Natural killer cell (primary cell): ENCODE data around the gene PLCB3. TPM values are rescaled to one million over a fixed set of nuclear protein-coding genes. Genes with fewer than 3 reads are reported as not detected.

Experiments used
- ATAC-seq, 3 donors: fragments of 150-1000 bp in 2 of 3; fragments of 200-7000 bp in 1 of 3; cut with Tn5 transposase; 1 replicate in 1 of 3; 2 replicates in 2 of 3; pipeline ENCODE4 v1.10.0; 2021; ENCODE audit warnings: mild to moderate bottlenecking in 2 of 3, moderate library complexity in 2 of 3
- DNase-seq, 2 donors: peaks; one replicate each; pipeline versions ENCODE4 v3.0.0 to v3.0.0-alpha.2; 2013 to 2021; ENCODE audit warnings: mixed read lengths in 1 of 2
- H3K27ac ChIP-seq: one replicate; pipeline ENCODE4 v1.5.1; 2013; ENCODE audit warnings: mild to moderate bottlenecking, low read length
- H3K27me3 ChIP-seq: one replicate; pipeline ENCODE4 v1.6.1; 2013; ENCODE audit warnings: low read length; ENCODE audit not compliant: control insufficient read depth, insufficient read depth
- H3K36me3 ChIP-seq: one replicate; pipeline ENCODE4 v1.6.1; 2013; ENCODE audit warnings: low read length; ENCODE audit not compliant: control insufficient read depth, insufficient read depth
- H3K4me1 ChIP-seq: one replicate; pipeline ENCODE4 v1.6.1; 2013; ENCODE audit warnings: low read length; ENCODE audit not compliant: control insufficient read depth, insufficient read depth
- H3K4me3 ChIP-seq: one replicate; pipeline ENCODE4 v1.5.1; 2013; ENCODE audit warnings: low read length
- H3K9me3 ChIP-seq: one replicate; pipeline ENCODE4 v1.6.1; 2013; ENCODE audit warnings: low read length; ENCODE audit not compliant: control insufficient read depth, insufficient read depth
- H3K27ac Mint-ChIP-seq, 2 donors: one replicate each; pipeline ENCODE4 v1.8.0; 2022; ENCODE audit warnings: mild to moderate bottlenecking in 2 of 2, mixed read lengths in 2 of 2, moderate library complexity in 1 of 2
- H3K27me3 Mint-ChIP-seq, 2 donors: one replicate each; pipeline ENCODE4 v1.8.0; 2022; ENCODE audit warnings: low read depth in 2 of 2, mixed read lengths in 2 of 2
- H3K36me3 Mint-ChIP-seq: one replicate; pipeline ENCODE4 v1.8.0; 2022; ENCODE audit warnings: mixed read lengths
- H3K4me1 Mint-ChIP-seq, 2 donors: one replicate each; pipeline ENCODE4 v1.8.0; 2022; ENCODE audit warnings: mixed read lengths in 2 of 2
- H3K4me3 Mint-ChIP-seq: one replicate; pipeline ENCODE4 v1.8.0; 2022; ENCODE audit warnings: mild to moderate bottlenecking, moderate library complexity, mixed read lengths
- H3K9me3 Mint-ChIP-seq, 2 donors: one replicate each; pipeline ENCODE4 v1.8.0; 2022; ENCODE audit warnings: mixed read lengths in 2 of 2
- CTCF ChIP-seq: fragments of 200-600 bp; IDR thresholded peaks from one replicate; pipeline ENCODE4 v1.8.0; 2022; ENCODE audit warnings: antibody characterized with exemption
- WGBS: methylation state at CpG from one replicate; pipeline ENCODE4 v1.1.7; 2013; ENCODE audit warnings: missing lambda C conversion rate; ENCODE audit not compliant: insufficient coverage; 5-methylcytosine and 5-hydroxymethylcytosine counted together
- intact Hi-C: fragments of 100-400 bp; cut with micrococcal nuclease; formaldehyde crosslinking; loops from one replicate; pipeline ENCODE4 v1.14.2; 2022
- total RNA-seq, 4 donors: library from RNA; stranded (reverse); fragments of 120-200 nt in 1 of 4; gene quantifications; one replicate each; pipeline versions ENCODE4 v1.2.3 to v1.2.4, GENCODE V29; 2013 to 2022

Gene PLCB3
- total RNA-seq, 3 donors from 2014 or later (not counting 1 experiment from before 2014, with no cell fraction given) = 5.4 to 7.6 (median 5.5) TPM

GRCh38 chr11:64208796-64209562 lies 42.4 kb upstream of the PLCB3 start:
- Mint-ChIP-seq H3K4me1 (peaks cover 38 to 62% of the 10 kb centered on the region in 2 donors), H3K4me3 (peak overlapping the region; percentile 72), H3K36me3 (peaks cover 8% of the 10 kb centered on the region), H3K9me3 (no peaks in the 10 kb centered on the region), H3K27me3 (no peaks in the 10 kb centered on the region), H3K27ac (peak overlapping the region; percentile 88 to 96)
- peaks cover 42% of the 10 kb centered on the region for H3K36me3 ChIP-seq
- H3K4me1 ChIP-seq = peaks cover 50% of the 10 kb centered on the region
- DNase-seq = no peak
- H3K27ac ChIP-seq = peak overlapping the region; percentile 89
- 88% methylated on average over 18 of the region's 18 CpGs for WGBS
- H3K9me3 ChIP-seq = no peaks in the 10 kb centered on the region
- H3K4me3 ChIP-seq = no peak overlapping the region
- no peak for ATAC-seq
- intact Hi-C loops = loop anchor here (5.0 kb wide), 1 partner anchor 133 kb away; the partner anchor contains the start of gene CCDC88B
- no peaks in the 10 kb centered on the region for H3K27me3 ChIP-seq
- no peak for TF ChIP-seq CTCF

GRCh38 chr11:64209563-64209843 lies 41.8 kb upstream of the PLCB3 start:
- H3K36me3 Mint-ChIP-seq = peaks cover 8% of the 10 kb centered on the region
- Histone ChIP-seq H3K36me3 (peaks cover 39% of the 10 kb centered on the region), H3K9me3 (no peaks in the 10 kb centered on the region), H3K4me3 (no peak overlapping the region), H3K4me1 (peaks cover 45% of the 10 kb centered on the region), H3K27ac (no peak overlapping the region), H3K27me3 (no peaks in the 10 kb centered on the region)
- 92% methylated on average over 8 of the region's 8 CpGs for WGBS
- DNase-seq (no peak), ATAC-seq (no peak)
- TF ChIP-seq CTCF = no peak
- peak overlapping the region; percentile 88 to 96 for H3K27ac Mint-ChIP-seq
- intact Hi-C loops = loop anchor here (5.0 kb wide), 1 partner anchor 133 kb away; the partner anchor contains the start of gene CCDC88B
- H3K9me3 Mint-ChIP-seq = no peaks in the 10 kb centered on the region
- no peak overlapping the region for H3K4me3 Mint-ChIP-seq
- no peaks in the 10 kb centered on the region for H3K27me3 Mint-ChIP-seq
- H3K4me1 Mint-ChIP-seq = peaks cover 34 to 59% of the 10 kb centered on the region in 2 donors

GRCh38 chr11:64210301-64211020 lies 40.9 kb upstream of the PLCB3 start:
- Histone ChIP-seq H3K4me1 (peaks cover 35% of the 10 kb centered on the region), H3K27ac (no peak overlapping the region), H3K9me3 (no peaks in the 10 kb centered on the region), H3K27me3 (no peaks in the 10 kb centered on the region), H3K4me3 (no peak overlapping the region), H3K36me3 (peaks cover 47% of the 10 kb centered on the region)
- peak overlapping the region; percentile 88 to 96 for H3K27ac Mint-ChIP-seq
- intact Hi-C loops = no loop called here
- peaks cover 30 to 55% of the 10 kb centered on the region in 2 donors for H3K4me1 Mint-ChIP-seq
- H3K9me3 Mint-ChIP-seq = no peaks in the 10 kb centered on the region
- WGBS = 96% methylated on average over 24 of the region's 24 CpGs
- ATAC-seq = no peak
- no peaks in the 10 kb centered on the region for H3K27me3 Mint-ChIP-seq
- H3K36me3 Mint-ChIP-seq = peaks cover 8% of the 10 kb centered on the region
- TF ChIP-seq CTCF = no peak
- no peak for DNase-seq
- no peak overlapping the region for H3K4me3 Mint-ChIP-seq
